ENCODE measurements around the gene NCKAP5.

DNA sequence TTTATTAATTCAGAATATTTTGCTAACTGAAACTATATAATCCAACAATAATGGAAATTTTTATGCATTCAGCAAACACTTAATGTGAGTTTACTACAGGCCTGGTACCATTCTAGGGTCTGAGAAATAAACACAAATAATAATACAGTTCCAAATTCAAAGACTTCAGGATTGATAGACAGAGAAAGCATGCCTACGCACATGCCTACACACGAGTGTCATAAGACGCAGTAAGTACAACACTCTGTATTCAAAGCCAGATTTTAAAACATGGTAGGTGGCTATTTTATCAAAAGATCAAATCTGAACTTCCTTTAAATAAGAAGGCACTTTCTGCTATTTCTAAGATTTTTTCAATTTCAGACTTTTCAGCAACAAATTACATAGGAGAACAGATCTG lies 346.9 kb downstream of the NCKAP5 start:
- TF ChIP-seq TAF1 (IDR thresholded peaks at IDR 0.05; ENCODE audit: borderline replicate concordance, insufficient read depth, low read length): no peak
- TF ChIP-seq, protein P1, sequence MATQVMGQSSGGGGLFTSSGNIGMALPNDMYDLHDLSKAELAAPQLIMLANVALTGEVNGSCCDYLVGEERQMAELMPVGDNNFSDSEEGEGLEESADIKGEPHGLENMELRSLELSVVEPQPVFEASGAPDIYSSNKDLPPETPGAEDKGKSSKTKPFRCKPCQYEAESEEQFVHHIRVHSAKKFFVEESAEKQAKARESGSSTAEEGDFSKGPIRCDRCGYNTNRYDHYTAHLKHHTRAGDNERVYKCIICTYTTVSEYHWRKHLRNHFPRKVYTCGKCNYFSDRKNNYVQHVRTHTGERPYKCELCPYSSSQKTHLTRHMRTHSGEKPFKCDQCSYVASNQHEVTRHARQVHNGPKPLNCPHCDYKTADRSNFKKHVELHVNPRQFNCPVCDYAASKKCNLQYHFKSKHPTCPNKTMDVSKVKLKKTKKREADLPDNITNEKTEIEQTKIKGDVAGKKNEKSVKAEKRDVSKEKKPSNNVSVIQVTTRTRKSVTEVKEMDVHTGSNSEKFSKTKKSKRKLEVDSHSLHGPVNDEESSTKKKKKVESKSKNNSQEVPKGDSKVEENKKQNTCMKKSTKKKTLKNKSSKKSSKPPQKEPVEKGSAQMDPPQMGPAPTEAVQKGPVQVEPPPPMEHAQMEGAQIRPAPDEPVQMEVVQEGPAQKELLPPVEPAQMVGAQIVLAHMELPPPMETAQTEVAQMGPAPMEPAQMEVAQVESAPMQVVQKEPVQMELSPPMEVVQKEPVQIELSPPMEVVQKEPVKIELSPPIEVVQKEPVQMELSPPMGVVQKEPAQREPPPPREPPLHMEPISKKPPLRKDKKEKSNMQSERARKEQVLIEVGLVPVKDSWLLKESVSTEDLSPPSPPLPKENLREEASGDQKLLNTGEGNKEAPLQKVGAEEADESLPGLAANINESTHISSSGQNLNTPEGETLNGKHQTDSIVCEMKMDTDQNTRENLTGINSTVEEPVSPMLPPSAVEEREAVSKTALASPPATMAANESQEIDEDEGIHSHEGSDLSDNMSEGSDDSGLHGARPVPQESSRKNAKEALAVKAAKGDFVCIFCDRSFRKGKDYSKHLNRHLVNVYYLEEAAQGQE (IDR thresholded peaks at IDR 0.05; ENCODE audit: insufficient read depth in 1 of 2, low read depth in 2 of 2, low read length in 2 of 2): no peak
- no peak for TF ChIP-seq POLR2AphosphoS5 (IDR thresholded peaks at IDR 0.05; ENCODE audit: low read depth, low read length)

Measured in PFSK-1 (cell line).